GM18951 (cell line): ENCODE measurements around the gene FBXO48.

Experiments
- POLR2A ChIP-seq: IDR thresholded peaks from 4 replicates; pipeline ENCODE4 v1.6.1; 2011; ENCODE audit warnings: mild to moderate bottlenecking; ENCODE audit not compliant: insufficient read length, insufficient read depth; ENCODE audit errors: extremely low read depth
- in situ Hi-C: fragments of 300-500 bp; cut with MboI; formaldehyde crosslinking; loops from one replicate; pipeline ENCODE4 v1.12.0; 2022; ENCODE audit warnings: low sequenced_read_pairs, mixed read lengths, inconsistent platforms; ENCODE audit not compliant: unreplicated experiment

FBXO48 gene

GRCh38 chr2:68465081-68465916 lies 1.8 kb downstream of the FBXO48 start:
- TF ChIP-seq POLR2A = no peak
- in situ Hi-C loops = no loop called here

GRCh38 chr2:68464651-68465050 lies 2.4 kb downstream of the FBXO48 start:
- in situ Hi-C loops = no loop called here
- no peak for TF ChIP-seq POLR2A

- in situ Hi-C loops = no loop called here
- no peak for TF ChIP-seq POLR2A
Observed at GRCh38 chr2:68463287-68463877, 3.7 kb downstream of the FBXO48 start.

GRCh38 chr2:68458981-68459380 lies 8.1 kb downstream of the FBXO48 start:
- in situ Hi-C loops = no loop called here
- TF ChIP-seq POLR2A = no peak

- in situ Hi-C loops = no loop called here
- no peak for TF ChIP-seq POLR2A
Observed at GRCh38 chr2:68456198-68456597, 10.9 kb downstream of the FBXO48 start.

GRCh38 chr2:68454719-68455118 lies 12.4 kb downstream of the FBXO48 start:
- in situ Hi-C loops = no loop called here

GRCh38 chr2:68453761-68454360 lies 13.2 kb downstream of the FBXO48 start:
- in situ Hi-C loops = no loop called here
- no peak for TF ChIP-seq POLR2A

More at GRCh38 chr2:68454719-68455118, 12.4 kb downstream of the FBXO48 start:
- no peak for TF ChIP-seq POLR2A

- TF ChIP-seq POLR2A = no peak
- in situ Hi-C loops = no loop called here
Observed at GRCh38 chr2:68452158-68452900, 14.8 kb downstream of the FBXO48 start.

- TF ChIP-seq POLR2A = no peak
- in situ Hi-C loops = loop anchor here (10.0 kb wide), 2 partner anchors 164 to 324 kb away; no protein-coding TSS in a partner anchor
Observed at GRCh38 chr2:68448671-68449653, 18.1 kb downstream of the FBXO48 start.

- in situ Hi-C loops = loop anchor here (10.0 kb wide), 2 partner anchors 162 to 322 kb away; no protein-coding TSS in a partner anchor
- no peak for TF ChIP-seq POLR2A
Observed at GRCh38 chr2:68447118-68447517, 20.0 kb downstream of the FBXO48 start.

- in situ Hi-C loops = loop anchor here (10.0 kb wide), 2 partner anchors 162 to 322 kb away; no protein-coding TSS in a partner anchor
Observed at GRCh38 chr2:68446425-68446824, 20.7 kb downstream of the FBXO48 start.

- in situ Hi-C loops = loop anchor here (10.0 kb wide), 2 partner anchors 157 to 317 kb away; no protein-coding TSS in a partner anchor
Observed at GRCh38 chr2:68441994-68442322, 25.1 kb downstream of the FBXO48 start.

More at GRCh38 chr2:68441994-68442322, 25.1 kb downstream of the FBXO48 start:
- TF ChIP-seq POLR2A = no peak
